Left kidney (tissue), 2 donors: ENCODE data around the gene NHEJ1. TPM values are rescaled to one million over a fixed set of nuclear protein-coding genes. Genes with fewer than 3 reads are reported as not detected.
A peak's percentile ranks its signal among the peaks of the same experiment; 100 is the strongest.

Experiments
- DNase-seq: peaks from one replicate; pipeline ENCODE4 v3.0.0-alpha.2; 2013
- polyA plus RNA-seq: library from polyadenylated mRNA; unstranded; fragments of 120-200 nt; gene quantifications from one replicate; pipeline ENCODE4 v1.2.1, GENCODE V29; 2013; ENCODE audit not compliant: insufficient read length

The NHEJ1 gene
- polyA plus RNA-seq, 1 donor = 22.2 TPM

DNA sequence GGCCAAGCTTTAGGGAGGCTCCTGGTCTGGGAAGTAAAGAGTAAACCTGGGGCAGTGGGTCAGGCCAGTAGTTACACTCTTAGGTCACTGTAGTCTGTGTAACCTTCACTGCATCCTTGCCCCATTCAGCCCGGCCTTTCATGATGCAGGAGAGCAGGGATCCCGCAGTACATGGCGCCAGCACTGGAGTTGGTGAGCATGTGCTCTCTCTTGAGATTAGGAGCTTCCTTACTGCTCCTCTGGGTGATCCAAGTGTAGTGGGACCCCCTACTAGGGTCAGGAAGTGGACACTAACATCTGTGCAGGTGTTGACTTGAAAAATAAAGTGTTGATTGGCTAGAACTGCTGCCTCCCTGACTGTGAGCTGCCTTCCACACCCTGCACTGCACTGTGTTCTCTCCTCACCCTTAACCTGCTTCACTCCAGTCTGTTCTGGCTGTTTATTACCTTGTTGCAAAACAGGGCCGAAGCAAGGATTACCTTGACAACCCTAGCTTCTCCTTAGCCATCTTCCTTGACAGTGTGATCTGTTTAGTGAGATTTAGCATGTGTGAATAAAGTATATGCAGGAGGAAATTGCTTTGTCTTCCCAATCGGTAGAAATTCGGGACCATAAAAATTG, 22.6 kb upstream of the NHEJ1 start:
- DNase-seq = no peak

GRCh38 chr2:219182331-219183150, 21.9 kb upstream of the NHEJ1 start:
- DNase-seq = no peak

DNA sequence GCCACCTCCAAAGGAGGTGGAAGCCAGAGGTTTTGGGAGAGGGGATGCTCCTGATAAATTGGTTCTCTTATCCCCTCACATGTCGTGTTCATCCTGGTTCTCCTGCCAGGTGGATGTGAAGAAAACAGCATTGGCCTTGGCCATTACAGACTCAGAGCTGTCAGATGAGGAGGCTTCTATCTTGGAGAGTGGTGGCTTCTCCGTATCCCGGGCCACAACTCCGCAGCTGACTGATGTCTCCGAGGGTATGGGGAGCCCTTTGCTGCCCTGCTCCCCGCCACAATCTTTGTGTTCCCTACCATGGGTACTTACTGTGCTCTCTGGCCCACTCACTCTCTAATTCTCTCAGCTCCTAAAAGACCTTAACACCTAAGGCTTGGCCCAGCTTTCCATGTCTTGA, 20.9 kb upstream of the NHEJ1 start:
- no peak for DNase-seq

DNA sequence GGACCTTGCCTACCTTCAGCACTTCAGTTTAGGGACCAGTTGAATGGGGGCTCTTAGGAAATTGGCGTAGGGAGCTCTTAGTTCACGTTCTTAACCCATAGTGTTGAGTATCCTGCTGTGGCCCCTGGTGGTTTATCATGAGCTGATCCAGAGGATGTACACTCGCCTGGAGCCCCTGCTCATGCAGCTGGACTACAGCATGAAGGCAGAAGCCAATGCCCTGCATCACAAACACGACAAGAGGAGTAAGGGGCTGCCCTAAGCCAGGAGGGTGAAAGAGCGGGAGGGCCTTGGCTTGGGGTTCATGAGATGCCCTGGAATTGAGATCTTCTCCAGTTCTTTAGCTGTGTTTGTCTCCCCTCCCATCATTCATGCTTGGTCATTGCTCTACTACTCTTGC, 20.3 kb upstream of the NHEJ1 start:
- no peak for DNase-seq

DNA sequence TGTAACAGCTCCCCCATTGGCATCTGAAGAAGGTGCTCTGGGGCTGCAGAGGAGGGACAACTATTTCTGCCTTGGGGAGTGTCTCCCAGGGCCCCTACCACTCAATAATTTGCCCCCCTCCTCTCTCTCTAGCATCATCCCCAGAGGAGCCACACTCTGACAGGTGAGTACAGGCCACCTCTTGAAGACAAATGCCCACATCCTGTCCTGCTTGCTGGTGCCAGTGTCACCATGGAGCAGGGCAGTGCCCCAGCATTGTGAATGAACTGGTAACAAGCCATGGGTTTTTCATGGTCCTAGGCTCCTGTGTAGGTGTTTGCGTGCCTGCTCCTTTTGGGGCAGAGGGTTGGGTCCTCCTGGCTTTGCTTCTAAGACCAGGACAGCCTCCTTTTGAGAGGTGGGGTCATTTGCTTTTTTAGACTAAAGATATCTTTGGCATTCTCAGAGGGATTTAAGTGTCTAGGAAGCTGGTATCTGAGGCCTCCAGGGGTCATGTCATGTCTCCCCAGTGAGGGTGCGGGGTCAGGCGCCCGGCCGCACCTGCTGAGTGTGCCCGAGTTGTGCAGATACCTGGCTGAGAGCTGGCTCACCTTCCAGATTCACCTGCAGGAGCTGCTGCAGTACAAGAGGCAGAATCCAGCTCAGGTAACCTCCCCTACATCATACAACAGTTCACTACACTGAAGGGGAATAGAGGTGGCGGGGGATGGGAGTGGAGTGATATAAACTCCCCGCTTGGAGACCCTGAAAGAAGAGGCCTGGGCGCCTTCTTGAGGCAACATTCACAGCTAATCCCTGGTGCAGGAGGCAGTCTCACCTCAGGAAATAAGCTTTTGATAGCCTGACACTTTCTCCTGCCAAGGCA, 19.2 kb upstream of the NHEJ1 start:
- DNase-seq = no peak

DNA sequence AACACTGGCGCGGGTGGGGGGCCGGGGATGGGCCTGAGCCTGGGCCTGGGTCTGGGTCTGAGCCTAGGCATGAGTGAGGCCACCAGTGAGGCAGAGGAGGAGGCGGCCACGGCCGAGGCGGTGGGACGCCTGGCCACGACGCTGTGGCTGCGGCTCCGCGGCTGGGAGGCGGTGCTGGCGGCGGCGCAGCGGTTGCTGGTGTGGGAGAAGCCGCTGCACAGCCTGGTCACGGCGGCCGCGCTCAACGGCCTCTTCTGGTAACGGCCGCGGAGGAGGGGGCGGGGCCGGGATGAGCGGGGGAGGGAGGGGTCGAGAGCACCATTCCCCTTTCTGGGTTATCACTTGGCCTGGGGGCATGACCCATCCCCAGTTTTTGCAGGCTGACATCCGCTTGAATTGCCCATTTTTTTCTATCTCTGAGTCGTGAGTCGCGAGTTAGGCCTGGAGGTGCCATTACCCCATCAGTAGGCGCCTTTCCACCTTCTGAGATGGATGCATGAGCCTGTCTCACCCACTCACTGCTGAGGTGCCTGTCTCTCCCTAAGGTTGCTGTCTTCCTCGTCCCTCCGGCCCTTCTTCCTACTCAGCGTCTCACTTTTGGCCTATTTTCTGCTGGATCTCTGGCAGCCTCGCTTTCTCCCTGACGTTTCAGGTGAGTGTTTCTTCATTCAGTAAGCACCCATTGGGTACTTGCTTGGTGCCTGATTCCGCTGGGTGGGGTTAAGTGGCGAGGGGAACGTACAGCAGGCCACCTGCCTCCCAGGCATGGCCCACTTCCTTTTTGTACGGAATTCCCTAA, 18.0 kb upstream of the NHEJ1 start:
- no peak for DNase-seq

GRCh38 chr2:219177552-219178376, 17.1 kb upstream of the NHEJ1 start, which contains the start of gene RETREG2:
Gene RETREG2 (plus strand): TSS chr2:219178275. CDS start chr2:219178353, 78 bp downstream.
- DNase-seq = peak; percentile 79

DNA sequence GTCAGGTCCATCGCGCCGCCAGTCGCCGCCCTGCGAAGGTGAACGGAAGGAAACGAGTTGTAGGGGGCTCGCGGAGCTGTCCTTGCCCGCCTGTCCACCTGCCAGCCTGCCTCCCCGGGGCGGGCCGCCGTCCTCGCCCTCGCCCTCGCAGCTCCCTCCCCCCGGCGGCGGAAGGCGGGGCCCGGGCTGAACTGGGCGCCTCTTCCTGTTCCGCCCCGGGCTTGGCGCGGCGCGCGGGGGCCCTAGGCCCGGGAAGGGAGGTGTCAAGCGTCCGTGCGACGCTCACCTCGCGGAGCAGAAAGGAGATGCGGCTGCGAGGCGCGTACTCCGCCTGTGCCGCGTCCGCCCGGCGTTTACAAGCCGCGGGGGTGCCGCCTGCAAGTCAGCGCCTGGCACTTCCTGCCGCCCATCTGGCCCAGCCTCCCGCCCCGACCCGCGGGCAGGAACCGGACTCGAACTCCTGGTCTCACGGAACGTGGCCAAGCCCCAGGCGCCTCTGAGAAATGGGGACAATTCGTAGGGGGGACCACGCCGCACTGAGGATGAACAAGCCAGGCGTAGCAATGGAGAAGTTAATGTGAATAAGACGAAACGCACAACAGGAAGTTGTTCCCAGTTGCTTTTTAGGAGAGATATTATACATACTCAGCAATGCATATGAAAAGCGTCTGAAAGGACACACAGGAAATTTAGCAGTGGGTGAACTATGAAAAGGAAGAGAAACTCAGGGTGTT, 16.4 kb upstream of the NHEJ1 start, which contains the start of gene CNPPD1:
TSS of gene CNPPD1 (minus strand) at position 108 of the 734 bp plus-strand sequence. CDS start at position 11, 97 bp downstream.
- DNase-seq = peak; percentile 77

DNA sequence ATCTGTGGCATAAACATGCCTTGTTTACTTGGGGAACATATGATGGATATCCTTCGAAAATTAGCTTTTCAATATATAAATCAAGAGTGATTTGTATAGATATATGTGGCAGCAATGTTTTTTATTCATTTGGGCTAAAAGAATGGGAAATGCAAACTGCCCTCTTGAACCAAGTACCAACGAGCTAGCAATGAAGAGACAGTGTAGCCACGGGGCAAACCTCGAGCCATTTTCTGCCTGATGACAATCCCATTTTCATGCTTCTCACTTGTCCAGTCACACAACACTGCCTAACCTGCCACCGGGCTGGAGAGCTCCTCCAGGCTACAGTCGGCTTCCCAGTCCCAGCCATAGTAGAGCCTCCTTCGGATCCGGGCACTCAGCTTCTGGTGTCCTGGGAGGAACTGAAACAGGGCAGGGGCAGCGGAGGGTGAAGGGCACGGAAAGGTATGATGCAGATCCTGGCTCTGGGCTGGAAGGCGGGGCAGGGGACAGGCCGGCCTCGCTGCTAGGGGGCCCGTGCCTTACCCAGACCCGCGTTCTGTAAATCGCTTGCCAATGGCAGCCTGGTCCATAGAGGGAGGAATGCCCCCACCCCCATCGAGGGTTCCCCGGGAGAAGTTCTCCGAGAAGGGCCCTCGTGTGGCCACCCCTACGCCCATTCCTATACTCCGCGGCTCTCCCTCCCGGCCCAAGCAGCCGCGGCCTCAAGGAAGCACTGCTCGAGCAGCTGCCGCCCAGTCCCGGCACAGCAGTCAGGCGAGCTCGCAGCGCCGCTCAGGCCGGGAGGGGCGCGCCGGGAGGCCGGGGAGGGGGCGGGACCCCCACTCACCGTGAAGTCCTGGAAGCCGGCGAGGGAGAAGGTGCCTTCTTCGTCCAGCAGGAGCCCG, 15.6 kb upstream of the NHEJ1 start:
- peak; percentile 33 for DNase-seq

DNA sequence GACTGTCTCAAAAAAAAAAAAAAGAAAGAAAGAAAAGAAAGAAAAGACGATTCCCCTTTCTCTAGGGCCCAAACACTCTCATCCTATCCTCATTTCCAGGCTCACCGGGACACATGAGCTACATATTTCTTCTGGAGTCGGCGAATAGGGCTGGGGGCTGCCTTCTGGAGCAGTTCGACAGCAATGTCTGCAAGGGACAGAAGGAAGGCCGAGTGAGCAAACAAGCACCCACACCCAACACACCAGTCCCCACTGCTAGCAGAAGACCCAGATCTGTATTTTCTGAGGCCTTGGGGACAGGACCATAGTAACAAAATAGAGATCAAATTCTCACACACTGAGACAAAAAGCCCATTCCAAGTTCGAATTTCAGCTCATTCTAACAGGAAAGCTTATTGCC, 14.9 kb upstream of the NHEJ1 start:
- DNase-seq = no peak

DNA sequence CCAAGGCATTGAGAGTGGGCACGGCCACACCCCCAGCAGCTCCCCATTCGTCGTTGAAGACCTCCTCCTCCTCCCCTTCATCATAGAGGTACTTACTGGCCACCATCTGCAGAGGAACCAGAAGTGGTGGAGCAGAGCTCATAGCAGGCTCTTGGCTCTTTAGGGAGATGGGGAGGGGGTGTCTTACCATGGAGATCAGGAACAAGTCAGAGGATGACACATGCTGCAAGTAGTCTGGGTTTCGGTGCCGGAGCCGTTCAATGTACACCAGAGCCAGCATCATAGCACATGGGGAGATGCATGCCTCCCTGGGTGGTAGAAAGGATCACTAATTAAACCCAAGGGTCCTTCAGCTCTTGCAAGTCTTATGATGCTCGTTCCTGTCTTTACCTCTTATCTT, 14.2 kb upstream of the NHEJ1 start:
- no peak for DNase-seq

GRCh38 chr2:219174146-219174545, 13.5 kb upstream of the NHEJ1 start:
- no peak for DNase-seq

GRCh38 chr2:219173176-219173575, 12.6 kb upstream of the NHEJ1 start:
- no peak for DNase-seq

DNA sequence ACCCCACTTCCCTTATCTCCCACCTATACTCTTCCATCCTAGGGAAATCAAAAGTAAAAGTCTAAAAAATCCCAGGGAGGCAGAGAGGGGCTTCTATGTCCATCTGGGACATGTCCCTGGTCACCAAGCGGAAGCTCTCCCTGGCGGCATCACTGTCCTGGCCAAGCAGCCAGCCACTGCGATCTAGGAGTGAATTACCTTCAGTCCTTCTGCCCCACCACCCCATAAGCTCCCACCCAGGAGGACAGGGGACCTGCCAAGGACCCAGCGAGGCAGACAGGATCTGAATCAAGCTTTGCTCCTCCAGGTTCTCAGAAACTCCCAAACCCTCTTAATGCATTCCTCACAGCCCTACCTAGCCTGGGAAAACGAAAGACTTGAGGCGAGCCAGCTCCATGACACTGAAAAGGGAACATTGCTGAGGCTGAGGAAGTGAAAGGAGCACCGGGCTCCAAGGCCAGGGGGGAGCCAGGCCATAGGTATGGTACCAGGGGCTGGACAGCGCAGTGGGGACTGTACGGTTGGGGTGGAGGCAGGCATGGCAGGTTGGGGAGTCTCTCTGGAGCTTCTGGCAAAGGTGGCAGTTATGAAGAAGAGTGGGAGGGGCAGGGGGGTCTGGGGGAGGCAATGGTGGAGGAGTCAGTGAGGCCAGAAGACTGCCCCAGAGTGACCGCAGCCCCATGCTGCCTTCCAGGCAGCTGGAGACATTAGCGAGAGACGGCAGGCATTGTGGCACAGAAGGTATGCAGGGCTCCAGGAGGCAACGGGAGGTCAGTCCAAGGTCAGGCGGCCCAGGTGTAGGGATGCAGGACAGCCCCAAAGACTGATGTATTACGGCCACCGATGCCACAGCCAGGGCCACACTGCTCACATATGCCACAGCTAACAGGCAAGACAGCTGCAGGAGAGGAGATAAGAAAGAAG, 11.9 kb upstream of the NHEJ1 start:
- DNase-seq = no peak

DNA sequence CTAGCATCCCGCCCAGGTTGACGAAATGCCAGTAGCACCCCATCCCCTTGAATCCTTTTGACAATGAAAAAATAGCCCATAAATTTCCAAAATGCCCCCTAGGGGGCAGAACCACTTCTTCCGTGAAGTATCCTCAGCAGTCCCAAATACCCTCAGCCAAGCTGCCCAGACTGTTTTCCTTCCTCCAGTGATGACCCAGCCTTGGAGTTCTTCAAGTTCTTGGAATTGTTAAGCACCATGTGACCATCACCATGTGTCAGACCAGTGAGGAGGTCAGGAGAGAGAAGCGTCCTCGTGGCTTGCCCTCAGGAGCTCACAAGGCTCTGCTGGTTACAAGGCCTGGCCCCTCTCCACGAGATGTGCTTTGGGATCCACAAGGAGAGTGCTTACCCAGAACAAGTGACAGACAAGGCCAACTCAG, 10.6 kb upstream of the NHEJ1 start:
- DNase-seq = peak; percentile 45

- no peak for DNase-seq
Observed at GRCh38 chr2:219169930-219170654, 9.5 kb upstream of the NHEJ1 start, which contains the start of gene SLC23A3. Gene SLC23A3 (minus strand): TSS chr2:219170029. CDS start chr2:219169984, 45 bp downstream.

- DNase-seq = no peak
Observed at GRCh38 chr2:219168932-219169331, 8.3 kb upstream of the NHEJ1 start.
